IPS DF 6.9 (cell line): Measurements from ENCODE around the gene ARHGEF10L.

Source experiments
- DNase-seq: peaks from one replicate; pipeline ENCODE4 v3.0.0-alpha.2; 2013; ENCODE audit warnings: low read depth, low spot score
- H3K27ac ChIP-seq: one replicate; pipeline ENCODE4 v1.5.1; 2013; ENCODE audit warnings: low read length, control low read depth
- H3K27me3 ChIP-seq: 2 replicates; pipeline ENCODE4 v1.6.1; 2013; ENCODE audit warnings: mild to moderate bottlenecking, low read length; ENCODE audit not compliant: control insufficient read depth, insufficient read depth
- H3K36me3 ChIP-seq: 2 replicates; pipeline ENCODE4 v1.6.1; 2013; ENCODE audit warnings: low read length; ENCODE audit not compliant: control insufficient read depth, insufficient read depth
- H3K4me1 ChIP-seq: 2 replicates; pipeline ENCODE4 v1.6.1; 2013; ENCODE audit warnings: low read length; ENCODE audit not compliant: control insufficient read depth, insufficient read depth
- H3K4me3 ChIP-seq: 2 replicates; pipeline ENCODE4 v1.5.1; 2013; ENCODE audit warnings: mild to moderate bottlenecking, low read length
- H3K9me3 ChIP-seq: 2 replicates; pipeline ENCODE4 v1.6.1; 2013; ENCODE audit warnings: low read length, inconsistent platforms; ENCODE audit not compliant: control insufficient read depth, insufficient read depth
- WGBS: extraction: QIAGEN DNeasy Blood & Tissue Kit; methylation state at CpG from one replicate; pipeline ENCODE4 v1.1.7; 2013; ENCODE audit warnings: mixed read lengths, missing lambda C conversion rate; ENCODE audit not compliant: insufficient read length, insufficient coverage; 5-methylcytosine and 5-hydroxymethylcytosine counted together

Gene ARHGEF10L

DNA sequence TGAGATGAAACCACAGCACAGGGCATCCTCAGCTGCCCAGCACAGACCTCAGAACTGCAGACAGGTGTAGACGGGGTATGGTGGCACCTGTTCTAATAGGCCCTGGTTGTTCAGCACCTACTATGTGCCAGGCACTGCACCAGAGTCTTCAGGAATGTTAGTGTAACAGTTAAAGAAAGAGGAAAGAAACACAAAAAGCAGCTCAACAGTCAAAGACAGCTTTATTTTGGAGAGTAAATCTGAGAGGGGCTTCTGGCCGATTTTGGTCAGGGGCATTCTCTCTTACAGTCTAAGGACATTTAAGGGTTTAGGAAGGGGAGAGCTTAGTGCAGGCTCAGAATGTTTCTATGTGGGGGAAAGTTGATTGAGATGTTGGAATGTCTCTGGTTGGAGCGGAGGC, 170.5 kb downstream of the ARHGEF10L start:
- H3K27me3 ChIP-seq: no peaks in the 10 kb centered on the region
- peaks cover 2% of the 10 kb centered on the region; the same call in 1 of the 2 replicates for H3K9me3 ChIP-seq
- no peak overlapping the region for H3K4me3 ChIP-seq
- no peak for DNase-seq
- H3K4me1 ChIP-seq: no peaks in the 10 kb centered on the region
- H3K27ac ChIP-seq: no peak overlapping the region
- no peaks in the 10 kb centered on the region for H3K36me3 ChIP-seq
- WGBS: no CpG with 5 or more reads among the region's 3 CpGs

GRCh38 chr1:17710889-17711576, 171.5 kb downstream of the ARHGEF10L start:
- Histone ChIP-seq H3K27ac (no peak overlapping the region), H3K4me1 (no peaks in the 10 kb centered on the region), H3K4me3 (no peak overlapping the region), H3K27me3 (no peaks in the 10 kb centered on the region), H3K36me3 (no peaks in the 10 kb centered on the region), H3K9me3 (peaks cover 2% of the 10 kb centered on the region; the same call in 1 of the 2 replicates)
- WGBS: no CpG with 5 or more reads among the region's 4 CpGs
- DNase-seq: no peak

- no peak overlapping the region for H3K4me3 ChIP-seq
- no peak overlapping the region for H3K27ac ChIP-seq
- DNase-seq: no peak
- no peaks in the 10 kb centered on the region for H3K36me3 ChIP-seq
- H3K27me3 ChIP-seq: no peaks in the 10 kb centered on the region
- H3K4me1 ChIP-seq: no peaks in the 10 kb centered on the region
- peaks cover 2% of the 10 kb centered on the region; the same call in 1 of the 2 replicates for H3K9me3 ChIP-seq
Measured at GRCh38 chr1:17711577-17711910, 172.0 kb downstream of the ARHGEF10L start.

- Histone ChIP-seq H3K27ac (no peak overlapping the region), H3K9me3 (peaks cover 2% of the 10 kb centered on the region; the same call in 1 of the 2 replicates), H3K27me3 (no peaks in the 10 kb centered on the region), H3K4me1 (no peaks in the 10 kb centered on the region), H3K36me3 (no peaks in the 10 kb centered on the region), H3K4me3 (no peak overlapping the region)
- no CpG with 5 or more reads among the region's 5 CpGs for WGBS
- DNase-seq: no peak
Measured at GRCh38 chr1:17711941-17712340, 172.4 kb downstream of the ARHGEF10L start.

GRCh38 chr1:17713993-17714392, 174.5 kb downstream of the ARHGEF10L start:
- peaks cover 2% of the 10 kb centered on the region; the same call in 1 of the 2 replicates for H3K9me3 ChIP-seq
- no CpG with 5 or more reads among the region's 5 CpGs for WGBS
- no peaks in the 10 kb centered on the region for H3K27me3 ChIP-seq
- H3K36me3 ChIP-seq: no peaks in the 10 kb centered on the region
- H3K4me3 ChIP-seq: no peak overlapping the region
- no peak for DNase-seq
- H3K4me1 ChIP-seq: no peaks in the 10 kb centered on the region
- no peak overlapping the region for H3K27ac ChIP-seq

GRCh38 chr1:17717594-17718535, 178.4 kb downstream of the ARHGEF10L start:
- H3K4me3 ChIP-seq: no peak overlapping the region
- no peaks in the 10 kb centered on the region for H3K9me3 ChIP-seq
- WGBS: no CpG with 5 or more reads among the region's 25 CpGs
- H3K27me3 ChIP-seq: no peaks in the 10 kb centered on the region
- H3K36me3 ChIP-seq: no peaks in the 10 kb centered on the region
- H3K4me1 ChIP-seq: no peaks in the 10 kb centered on the region
- H3K27ac ChIP-seq: no peak overlapping the region
- DNase-seq: no peak

DNA sequence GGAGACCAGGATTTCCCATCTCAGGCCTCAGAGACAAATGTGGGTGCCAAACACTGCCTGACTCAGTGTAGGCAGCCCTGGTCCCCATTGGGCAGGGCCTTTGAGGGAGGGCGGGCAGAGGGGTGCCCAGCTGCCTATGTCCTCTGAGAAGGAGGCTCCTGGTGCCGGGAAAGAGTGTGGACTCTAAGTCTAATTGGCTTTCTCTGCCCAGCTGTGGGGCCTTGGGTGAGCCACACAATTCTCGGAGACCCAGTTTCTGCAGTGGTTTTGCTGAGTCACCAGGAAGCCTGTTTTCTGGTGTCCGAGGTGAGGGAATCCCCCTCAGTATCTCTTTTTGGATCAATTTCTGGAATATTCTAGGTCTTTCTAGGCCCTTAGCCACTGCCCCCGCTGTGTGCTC, 180.4 kb downstream of the ARHGEF10L start:
- no peaks in the 10 kb centered on the region for H3K27me3 ChIP-seq
- H3K4me3 ChIP-seq: no peak overlapping the region
- H3K36me3 ChIP-seq: no peaks in the 10 kb centered on the region
- H3K4me1 ChIP-seq: no peaks in the 10 kb centered on the region
- DNase-seq: no peak
- H3K9me3 ChIP-seq: no peaks in the 10 kb centered on the region
- WGBS: no CpG with 5 or more reads among the region's 5 CpGs
- no peak overlapping the region for H3K27ac ChIP-seq

- no peaks in the 10 kb centered on the region for H3K4me1 ChIP-seq
- H3K27ac ChIP-seq: no peak overlapping the region
Measured at GRCh38 chr1:17721444-17721843, 181.9 kb downstream of the ARHGEF10L start.

GRCh38 chr1:17723684-17724083, 184.2 kb downstream of the ARHGEF10L start:
- no peaks in the 10 kb centered on the region for H3K9me3 ChIP-seq
- H3K4me1 ChIP-seq: no peaks in the 10 kb centered on the region
- H3K36me3 ChIP-seq: no peaks in the 10 kb centered on the region
- H3K4me3 ChIP-seq: no peak overlapping the region
- DNase-seq: no peak
- H3K27me3 ChIP-seq: no peaks in the 10 kb centered on the region
- WGBS: no CpG with 5 or more reads among the region's 6 CpGs
- no peak overlapping the region for H3K27ac ChIP-seq

More at GRCh38 chr1:17721444-17721843, 181.9 kb downstream of the ARHGEF10L start:
- no CpG with 5 or more reads among the region's 2 CpGs for WGBS
- no peaks in the 10 kb centered on the region for H3K27me3 ChIP-seq
- no peak for DNase-seq
- H3K4me3 ChIP-seq: no peak overlapping the region
- no peaks in the 10 kb centered on the region for H3K9me3 ChIP-seq
- no peaks in the 10 kb centered on the region for H3K36me3 ChIP-seq

- WGBS: no CpG with 5 or more reads among the region's 6 CpGs
- no peaks in the 10 kb centered on the region for H3K36me3 ChIP-seq
Measured at GRCh38 chr1:17724150-17724549, 184.7 kb downstream of the ARHGEF10L start.

More at GRCh38 chr1:17724150-17724549, 184.7 kb downstream of the ARHGEF10L start:
- no peaks in the 10 kb centered on the region for H3K27me3 ChIP-seq
- no peaks in the 10 kb centered on the region for H3K9me3 ChIP-seq
- DNase-seq: no peak
- H3K4me1 ChIP-seq: no peaks in the 10 kb centered on the region
- H3K4me3 ChIP-seq: no peak overlapping the region
- no peak overlapping the region for H3K27ac ChIP-seq
